Activated CD4-positive, CD25-positive, alpha-beta regulatory T cell (primary cell): Measurements from ENCODE around the gene BARX1.
"Not testable (repeated sequence)": the region's sequence is repeated elsewhere in the genome, so short reads cannot be mapped to it uniquely, and the experiment has no call there.

Experiments
- DNase-seq, 4 experiments: peaks; one replicate each; lab custom pipeline; 2025; lab: John Stamatoyannopoulos, UW

Gene BARX1, protein sequence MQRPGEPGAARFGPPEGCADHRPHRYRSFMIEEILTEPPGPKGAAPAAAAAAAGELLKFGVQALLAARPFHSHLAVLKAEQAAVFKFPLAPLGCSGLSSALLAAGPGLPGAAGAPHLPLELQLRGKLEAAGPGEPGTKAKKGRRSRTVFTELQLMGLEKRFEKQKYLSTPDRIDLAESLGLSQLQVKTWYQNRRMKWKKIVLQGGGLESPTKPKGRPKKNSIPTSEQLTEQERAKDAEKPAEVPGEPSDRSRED

DNA sequence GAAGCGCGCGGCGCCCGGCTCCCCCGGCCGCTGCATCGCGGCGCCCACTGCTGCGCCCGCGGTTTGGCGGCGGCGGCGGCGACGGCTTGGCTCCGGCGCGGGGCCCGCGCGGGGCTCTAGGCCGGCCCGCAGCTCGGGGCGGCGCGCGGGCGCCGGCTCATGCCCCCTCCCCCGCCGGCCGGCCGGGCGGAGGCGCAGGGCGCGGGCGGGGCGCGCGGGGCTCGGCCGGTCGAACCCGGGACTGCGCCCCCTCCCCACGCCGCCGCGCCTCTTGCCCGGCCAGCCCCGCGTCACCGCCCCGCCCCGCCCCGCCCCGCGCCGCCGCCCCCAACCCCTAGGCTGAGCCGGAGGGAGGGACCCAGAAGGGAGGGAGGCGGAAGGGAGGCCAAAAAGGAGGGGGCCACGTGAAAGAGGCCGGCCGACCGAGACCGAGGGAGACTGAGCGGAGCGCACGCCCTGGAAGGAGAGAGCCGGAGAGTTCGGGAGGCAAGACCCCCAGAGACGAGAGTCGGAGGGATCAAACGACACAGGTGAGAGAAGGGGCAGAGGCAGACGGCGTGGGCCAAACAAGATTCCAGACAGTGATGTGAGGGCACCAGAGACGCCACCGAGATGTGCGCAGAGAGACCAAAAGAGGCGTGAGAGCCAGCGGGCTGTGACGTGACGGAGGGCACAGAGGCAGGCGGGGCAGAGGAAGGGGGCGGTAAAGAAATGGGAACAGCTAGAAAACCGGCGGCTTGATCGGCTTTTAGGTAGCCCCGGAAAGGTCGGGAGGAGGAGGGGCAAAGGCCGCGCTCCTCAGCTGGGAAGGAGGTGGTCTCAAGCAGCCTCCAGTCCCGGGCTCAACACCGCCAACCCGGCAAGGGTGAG, at the start of gene BARX1:
BARX1 (minus strand) TSS at position 245 of the 870 bp plus-strand sequence; CDS start at position 36, 209 bp downstream.
- DNase-seq: no peak

DNA sequence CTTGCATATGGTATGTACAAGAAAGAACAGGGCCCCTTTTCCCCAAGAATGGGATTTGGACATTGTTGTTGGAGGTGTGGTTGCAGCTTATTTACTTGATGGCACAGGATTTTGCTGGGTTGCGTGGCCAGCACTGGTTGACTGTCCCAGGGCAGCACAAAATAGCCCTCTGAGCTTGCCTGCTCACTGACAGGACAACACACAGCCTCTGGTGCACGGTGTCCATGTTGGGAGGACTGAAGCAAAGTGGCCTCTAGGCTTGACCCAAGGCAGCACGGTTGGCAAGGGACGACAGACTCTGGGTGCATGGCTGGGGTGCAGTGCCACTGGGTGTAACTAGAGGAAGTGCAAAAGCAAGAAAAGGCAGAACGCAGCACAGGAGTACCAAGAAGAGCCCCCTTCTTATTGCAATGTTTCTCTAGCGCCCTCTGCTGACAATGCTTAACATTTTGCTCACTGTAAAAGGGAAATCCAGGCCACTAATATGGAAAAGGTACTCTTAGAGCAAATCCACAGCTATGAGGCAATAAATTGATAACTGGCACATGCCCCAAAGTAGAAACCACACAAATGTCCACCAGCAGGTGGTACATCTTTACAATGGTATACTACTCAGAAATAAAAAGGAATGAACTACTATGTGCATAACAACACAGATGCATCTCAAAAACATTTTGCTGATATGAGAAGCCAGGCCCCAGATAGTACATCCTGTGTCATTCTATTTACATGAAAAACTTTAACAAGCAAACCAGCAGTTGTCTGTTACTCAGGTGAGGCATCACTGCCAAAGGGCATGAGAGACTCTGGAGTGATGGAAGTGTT, 47.4 kb upstream of the BARX1 start:
- no peak for DNase-seq

DNA sequence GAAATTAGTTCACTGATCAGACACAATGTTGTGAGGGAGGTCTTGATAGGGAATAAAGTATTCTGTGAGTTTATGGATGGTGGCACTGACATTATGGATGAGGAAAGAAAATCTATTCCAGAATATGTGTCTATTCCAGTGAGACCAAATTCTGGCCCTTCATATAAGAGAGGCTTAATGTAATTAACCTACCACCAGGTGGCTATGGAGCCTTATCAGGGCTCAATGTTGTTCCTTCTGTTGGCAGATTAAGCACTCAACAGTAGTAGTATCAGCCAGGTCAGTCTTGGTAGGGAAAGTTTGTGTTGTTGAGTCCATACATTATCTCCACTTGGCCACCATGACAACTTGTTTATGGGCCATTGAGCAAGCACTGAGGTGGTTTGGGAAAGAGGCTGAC, 41.7 kb upstream of the BARX1 start:
- no peak for DNase-seq

DNA sequence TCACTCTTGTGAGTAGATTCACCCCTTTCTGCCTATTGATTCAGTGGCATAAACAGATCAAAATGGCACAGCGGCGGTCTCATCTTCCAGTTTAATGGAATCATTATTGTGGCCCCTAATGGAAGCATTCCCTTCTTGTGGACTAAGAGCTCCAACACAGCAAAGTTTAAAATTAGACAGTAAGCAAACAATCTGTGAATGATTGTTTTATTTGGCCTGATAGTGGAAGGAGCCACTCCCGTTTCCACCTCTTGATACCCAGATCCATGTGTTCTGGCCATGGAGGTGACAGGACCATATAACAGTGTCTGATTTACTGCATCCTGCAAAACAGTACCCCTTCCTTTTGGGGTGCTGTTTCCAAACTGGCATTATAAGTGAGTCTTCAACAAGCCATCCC, 41.2 kb upstream of the BARX1 start:
- no peak for DNase-seq

DNA sequence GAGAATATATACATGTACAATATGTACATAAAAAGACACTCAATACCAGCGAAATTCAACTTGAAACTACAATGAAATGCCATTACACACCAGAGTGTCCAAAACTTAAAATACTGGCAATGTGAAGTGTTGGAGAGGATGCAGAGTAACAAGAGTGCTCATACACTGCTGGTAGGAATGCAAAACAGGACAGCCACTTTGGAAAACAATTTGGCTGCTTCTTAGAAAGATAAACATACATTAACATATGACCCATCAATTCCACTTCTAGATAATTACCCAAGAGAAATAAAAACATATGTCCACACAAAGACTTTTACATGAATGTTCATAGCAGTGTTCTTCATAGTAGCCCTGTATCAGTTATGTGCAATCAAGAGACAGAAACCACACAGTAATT, 39.4 kb upstream of the BARX1 start:
- DNase-seq: no peak

DNA sequence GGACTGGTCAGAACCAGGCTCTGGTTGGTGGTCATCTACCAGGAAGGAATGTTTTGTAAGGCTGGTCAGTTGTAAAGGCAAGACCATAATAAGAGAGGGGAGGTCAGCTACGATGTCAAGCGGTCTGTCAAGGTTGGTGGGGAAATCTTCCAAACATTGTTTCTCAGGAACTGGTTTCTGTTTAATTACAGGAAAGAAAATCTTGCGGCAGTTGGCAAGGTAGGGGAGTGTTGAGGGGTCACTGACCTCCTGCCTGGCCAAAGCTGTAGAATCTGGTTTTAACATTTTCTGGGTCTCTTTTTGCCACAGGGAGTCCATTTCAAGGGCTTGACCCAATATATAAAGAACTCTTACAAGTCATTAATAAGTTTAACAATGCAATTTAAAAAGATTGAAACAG, 39.0 kb upstream of the BARX1 start:
- DNase-seq: no peak

DNA sequence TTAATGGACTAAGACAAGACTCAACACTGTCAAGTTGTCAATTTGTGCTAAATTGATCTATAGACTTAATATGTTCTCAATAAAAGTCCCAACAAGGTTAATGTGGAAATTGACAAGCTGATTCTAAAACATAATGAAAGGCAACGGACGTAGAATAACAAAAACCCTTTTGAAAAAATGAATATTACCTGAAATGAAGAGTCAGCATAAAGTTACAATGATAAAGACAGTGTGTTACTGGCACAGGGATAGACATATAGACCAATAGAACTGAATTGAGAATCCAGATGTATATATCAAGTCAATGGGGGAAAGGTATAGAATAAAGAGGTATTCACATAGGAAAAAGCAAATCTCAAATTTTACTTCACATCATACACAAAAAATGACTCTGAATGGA, 37.7 kb upstream of the BARX1 start:
- no peak for DNase-seq

DNA sequence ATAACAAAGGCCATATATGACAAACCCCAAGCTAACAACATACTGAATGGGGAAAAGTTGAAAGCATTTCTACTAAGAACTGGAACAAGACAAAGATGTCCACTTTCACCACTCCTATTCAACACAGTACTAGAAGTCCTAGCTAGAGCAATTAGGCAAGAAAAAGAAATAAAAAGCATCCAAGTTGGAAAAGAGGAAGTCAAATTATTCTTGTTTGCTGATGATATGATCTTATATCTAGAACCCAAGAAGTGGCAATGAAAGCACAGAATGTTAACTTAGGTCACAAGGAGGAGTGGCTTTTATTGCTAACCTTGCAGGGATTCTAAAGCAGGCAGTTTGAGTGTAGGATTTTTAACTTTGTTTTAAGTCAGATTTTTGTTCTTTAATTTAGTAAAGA, 35.3 kb upstream of the BARX1 start:
- DNase-seq: no peak

DNA sequence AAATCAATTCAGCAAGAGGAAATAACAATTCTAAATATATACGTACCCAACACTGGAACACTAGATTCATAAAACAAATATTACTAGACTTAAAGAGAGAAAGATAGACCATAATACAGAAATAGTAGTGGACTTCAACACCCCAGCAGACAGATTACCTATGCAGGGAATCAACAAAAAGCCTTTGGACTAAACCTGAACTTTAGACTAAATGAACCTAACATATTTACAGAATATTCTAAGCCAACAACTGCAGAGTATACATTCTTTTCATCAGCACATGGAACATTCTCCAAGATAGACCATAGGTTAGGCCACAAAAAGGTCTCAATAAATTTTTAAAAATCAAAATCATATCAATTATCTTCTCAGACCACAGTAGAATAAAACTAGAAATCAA, 32.9 kb upstream of the BARX1 start:
- DNase-seq: no peak

DNA sequence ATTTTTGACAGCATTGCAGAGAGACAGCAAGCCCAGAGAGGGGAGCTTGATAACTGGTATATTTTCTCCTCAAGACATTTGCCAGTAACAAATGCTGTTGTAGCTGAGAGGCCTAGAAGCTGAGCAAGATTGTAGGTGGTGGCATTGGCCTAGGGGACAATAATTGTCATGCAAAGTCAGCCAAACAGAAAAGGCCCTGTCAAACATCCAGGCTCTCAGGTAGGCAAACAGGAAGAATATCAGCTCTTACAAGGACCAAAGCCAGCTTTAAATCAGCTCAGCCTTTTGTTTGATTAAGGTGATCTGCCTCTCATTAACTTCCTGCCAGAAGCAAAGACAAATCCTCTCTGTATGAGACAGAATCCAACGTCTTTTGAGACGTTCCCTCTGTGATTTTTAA, 29.7 kb upstream of the BARX1 start:
- no peak for DNase-seq

DNA sequence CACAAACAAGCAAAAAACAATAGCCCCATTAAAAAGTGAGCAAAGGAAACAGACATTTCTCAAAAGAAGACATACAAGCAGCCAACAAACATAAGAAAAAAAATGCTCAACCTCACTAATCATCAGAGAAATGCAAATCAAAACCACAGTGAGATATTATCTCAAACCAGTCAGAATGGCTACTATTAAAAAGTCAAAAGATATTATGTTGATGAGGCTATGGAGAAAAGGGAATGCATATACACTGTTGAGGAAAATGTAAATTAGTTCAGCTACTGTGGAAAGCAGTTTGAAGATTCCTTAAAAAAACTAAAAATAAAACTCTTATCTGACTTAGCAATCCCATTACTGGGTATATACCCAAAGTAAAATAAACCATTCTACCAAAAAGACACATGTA, 28.7 kb upstream of the BARX1 start:
- DNase-seq: no peak

DNA sequence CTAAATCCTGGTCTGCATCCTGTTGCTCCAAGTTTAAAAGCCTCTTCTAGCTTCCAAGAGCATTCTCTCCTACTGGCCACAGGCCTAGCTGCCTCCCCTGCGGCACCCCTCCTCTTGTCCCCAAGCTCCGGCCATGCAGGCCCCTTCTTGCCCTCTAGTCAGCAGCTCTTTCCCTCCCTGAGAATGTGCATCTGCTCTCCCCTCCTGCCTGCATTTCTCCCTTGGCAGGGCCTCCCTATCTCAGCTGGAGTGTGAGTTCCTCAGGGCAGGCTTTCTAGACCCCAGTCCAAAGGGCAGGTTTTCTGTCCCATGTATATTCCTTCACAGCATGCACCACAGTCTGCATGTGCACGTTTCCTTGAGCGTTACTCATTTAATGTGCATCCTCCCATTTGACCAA, 24.6 kb upstream of the BARX1 start:
- no peak for DNase-seq

DNA sequence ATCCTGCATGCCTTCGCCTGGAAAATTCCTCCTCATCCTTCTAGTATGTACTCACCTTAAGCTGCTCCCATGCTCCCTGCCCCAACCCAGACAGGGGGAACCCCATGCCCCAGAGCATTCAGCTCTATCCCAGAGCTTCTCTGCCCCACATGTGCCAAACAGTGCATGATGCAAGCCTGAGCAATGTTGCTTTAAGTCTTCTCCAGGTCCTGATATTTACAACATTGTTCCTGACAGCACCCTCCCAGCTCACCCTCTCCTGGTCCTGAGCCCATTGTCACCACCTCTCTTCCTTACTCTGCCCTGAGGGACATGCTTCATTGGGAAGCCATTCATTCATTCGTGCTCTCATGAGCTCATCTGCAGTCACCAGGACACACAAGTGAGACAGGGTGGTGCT, 23.4 kb upstream of the BARX1 start:
- no peak for DNase-seq

DNA sequence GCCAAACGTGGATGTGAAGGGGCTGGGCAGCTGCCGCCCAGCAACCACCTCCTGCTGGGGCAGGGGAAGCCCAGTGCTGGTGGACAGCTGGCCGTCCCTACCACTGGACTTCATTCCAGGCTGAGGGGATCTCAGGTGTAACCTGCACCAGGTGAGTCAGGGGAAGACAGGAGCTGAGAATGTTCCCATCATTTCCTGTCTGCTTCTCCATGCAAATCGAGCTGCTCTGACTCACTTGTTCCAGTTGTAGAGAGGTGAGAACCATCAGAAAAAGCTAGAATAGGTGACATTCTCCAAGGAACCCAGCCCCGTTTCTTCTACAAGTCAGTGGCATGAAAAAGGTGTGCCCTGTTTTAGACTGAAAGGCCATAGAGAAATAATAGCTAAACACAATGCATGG, 21.8 kb upstream of the BARX1 start:
- no peak for DNase-seq

DNA sequence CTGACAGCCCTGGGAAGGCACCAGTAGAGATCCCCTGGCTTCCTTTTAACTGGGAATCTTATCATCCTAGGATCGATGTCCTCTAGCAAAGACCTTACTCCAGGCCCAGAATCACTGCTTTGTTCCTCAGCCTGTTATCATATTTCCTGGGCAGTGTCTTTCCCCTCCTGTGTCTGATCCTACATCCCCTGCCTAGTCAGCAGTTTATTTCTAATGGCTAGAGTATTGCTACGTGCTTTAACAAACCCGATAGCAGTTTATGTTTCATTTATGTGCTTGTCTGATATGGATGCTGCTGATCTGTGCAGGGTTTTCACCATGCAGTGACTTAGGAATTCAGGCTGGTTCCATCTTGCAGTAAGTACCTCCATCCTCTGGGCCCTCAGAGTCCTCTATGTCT, 20.9 kb upstream of the BARX1 start:
- DNase-seq: no peak

DNA sequence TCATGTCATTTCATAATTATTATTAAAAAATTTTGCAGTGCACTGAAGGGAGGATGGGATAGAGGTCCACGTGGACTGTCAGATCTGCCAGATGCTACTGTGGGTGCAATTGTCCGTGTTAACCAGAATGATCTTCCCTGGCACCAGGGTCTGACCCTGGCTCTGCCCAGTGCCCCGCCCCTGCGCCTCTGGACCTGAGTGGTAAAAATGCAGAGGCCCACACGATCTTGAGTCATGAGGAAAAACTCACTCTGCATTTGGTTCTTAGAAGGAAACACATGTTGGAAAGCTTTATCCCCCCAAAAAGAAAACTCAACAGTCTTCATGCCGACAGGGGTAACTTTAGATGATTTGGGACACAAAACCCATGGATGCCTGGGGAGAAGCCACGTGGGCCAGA, 20.1 kb upstream of the BARX1 start:
- no peak for DNase-seq

DNA sequence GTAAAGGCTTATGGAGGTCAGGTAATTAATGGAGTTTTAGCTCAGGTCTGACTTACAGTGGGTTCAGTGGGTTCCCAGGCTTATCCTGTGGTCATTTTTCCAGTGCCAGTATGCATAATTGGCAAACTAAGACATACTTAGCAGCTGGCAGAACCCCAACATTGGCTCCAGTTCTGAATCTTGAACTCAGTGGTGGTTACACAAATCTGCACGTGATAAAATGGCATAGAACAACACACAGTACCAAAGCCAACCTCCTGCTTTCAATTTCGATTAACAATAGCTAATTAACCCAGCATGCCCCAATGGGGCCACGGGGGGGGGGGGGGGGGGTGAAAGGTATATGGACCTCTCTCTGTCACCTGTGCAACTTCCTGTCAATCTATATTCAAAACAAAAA, 19.0 kb upstream of the BARX1 start:
- no peak for DNase-seq

DNA sequence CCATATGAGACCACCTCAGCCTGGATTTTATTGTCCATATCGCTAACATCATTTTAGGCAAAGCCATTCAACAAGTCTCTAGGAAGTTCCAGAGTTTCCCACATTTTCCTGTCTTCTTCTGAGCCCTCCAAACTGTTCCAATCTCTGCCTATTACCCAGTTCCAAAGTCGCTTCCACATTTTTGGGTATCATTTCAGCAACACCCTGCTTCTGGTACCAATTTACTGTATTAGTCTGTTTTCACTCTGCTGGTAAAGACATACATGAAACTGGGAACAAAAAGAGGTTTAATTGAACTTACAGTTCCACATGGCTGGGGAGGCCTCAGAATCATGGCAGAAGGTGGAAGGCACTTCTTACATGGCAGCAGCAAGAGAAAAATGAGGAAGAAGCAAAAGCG, 17.5 kb upstream of the BARX1 start:
- not testable (repeated sequence) for DNase-seq

DNA sequence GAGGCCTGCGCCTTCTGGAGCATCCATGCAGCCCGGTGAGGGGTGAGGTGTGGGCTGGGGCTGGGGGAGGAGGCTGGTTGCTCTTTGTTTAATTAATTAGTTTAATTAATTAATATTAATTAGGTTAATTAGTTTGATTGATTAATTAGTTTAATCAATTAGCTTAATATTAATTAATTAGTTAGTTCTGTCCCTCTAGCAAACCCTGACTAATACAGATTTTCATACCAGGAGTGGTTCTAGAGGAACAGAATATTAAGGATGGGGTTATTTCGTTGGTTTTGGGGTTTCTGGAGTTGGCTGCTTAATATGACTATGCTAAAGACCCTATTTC, 14.1 kb upstream of the BARX1 start:
- no peak for DNase-seq

DNA sequence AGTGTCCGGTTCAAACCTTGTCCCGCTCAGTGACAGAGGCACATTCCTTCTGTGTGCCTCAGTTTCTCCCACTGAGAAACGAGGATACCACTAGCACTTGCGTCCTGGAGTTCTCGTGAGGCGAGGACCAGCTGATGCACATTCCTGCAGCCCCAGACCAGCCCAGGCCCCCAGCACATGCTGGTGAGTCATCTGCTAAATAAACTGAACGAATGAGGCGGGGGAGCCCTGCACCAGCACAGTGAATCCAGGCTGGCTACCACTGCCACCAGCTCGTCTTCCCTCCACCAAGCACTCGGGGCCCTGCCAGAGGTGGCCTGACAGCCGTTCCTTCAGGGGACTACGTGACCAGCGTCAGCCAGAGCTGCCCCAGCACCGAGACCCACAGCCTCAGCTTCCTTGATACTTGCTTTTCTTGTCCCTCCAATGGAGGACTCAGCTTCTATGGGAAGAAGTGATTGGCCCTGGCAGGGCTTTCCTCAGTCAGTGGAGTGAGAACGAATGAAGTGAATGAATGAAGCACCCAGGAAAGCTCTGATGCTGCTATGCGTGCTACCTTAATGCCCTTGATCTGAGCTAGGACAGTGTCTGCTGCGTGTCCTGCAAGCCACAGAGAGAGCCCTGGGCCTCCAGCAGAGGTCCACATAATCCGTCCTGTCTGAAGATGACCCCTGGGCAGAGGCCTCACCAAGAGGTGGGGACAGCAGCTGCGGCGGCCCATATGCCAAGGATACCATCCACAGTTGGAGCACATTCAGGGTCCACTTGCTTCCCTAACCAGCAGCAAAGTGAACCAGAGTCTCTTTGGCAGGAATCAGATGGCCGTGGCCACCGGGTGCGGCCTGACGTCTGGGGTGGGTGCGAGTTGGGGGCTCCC, 13.5 kb upstream of the BARX1 start:
- DNase-seq: no peak

DNA sequence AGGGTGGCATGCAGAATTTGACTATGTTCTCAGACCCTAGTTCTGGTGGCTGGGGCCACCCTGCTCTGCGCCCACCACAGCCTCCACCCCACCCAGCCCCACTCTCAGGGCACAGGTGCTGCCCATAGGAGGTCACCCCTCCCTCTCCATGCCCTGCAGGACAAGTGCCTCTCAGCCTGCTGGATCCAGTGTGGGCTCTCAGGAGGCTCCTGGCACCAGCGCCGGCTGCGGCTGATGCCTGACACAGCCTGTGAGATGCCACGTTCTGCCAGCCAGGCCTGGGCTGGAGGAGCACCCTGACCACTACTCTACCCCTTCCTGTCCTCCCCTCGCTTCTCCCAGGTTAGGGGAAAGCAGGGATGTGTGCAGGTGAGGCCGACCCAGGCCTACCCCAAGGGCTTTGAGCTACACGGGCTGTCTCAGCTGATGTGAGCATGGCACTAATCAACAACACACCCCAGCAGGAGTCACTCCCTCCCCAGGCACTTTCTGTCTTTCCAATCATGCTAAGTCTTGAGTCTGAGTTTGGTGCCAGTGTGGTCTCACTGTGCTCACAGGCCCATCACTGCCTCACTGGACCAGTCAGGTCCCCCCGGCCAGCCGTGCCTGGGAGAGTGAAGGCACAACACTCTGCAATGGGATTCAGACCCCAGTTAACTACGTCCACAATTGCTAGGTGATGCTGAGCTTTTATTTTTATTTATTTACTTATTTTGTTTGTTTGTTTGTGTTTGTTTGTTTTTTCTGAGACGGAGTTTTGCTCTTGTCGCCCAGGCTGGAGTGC, 12.1 kb upstream of the BARX1 start:
- DNase-seq: no peak
